Measurements from ENCODE around the gene UBXN6. TPM values are rescaled to one million over a fixed set of nuclear protein-coding genes. Genes with fewer than 3 reads are reported as not detected.

UBXN6 gene
- total RNA-seq, 1 donor from 2014 or later = 63.6 TPM

DNA sequence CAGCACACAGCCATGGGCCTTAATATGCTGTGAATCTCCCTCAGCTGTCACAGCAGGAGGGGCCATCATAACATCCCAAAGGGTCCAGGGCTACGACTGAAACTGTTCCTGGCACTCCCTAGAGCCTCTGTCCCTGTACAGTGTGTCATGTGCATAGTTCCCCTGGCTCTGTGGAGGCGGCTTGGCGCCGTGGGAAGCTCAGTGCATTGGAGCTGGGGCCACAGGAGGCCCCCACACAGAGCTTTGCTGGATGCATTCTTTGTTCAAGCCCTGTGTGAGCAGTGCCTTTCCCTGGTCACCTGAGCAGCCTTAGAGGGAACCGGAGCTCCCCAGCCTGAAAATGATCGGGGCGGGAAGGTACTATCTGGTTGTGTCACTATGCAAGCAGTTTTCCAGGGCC lies 21.4 kb downstream of the UBXN6 start:
- Mint-ChIP-seq H3K36me3 (ENCODE audit: low read depth, unreplicated experiment) (peaks cover 14% of the 10 kb centered on the region), H3K27me3 (ENCODE audit: low read depth, unreplicated experiment) (no peaks in the 10 kb centered on the region), H3K4me1 (ENCODE audit: low read depth, unreplicated experiment) (peaks cover 4% of the 10 kb centered on the region), H3K4me3 (ENCODE audit: unreplicated experiment) (no peak overlapping the region), H3K9me3 (ENCODE audit: unreplicated experiment) (no peaks in the 10 kb centered on the region), H3K27ac (ENCODE audit: unreplicated experiment) (no peak overlapping the region)
- Histone ChIP-seq H3K36me3 (ENCODE audit: insufficient read depth, low read length) (peaks cover 11% of the 10 kb centered on the region), H3K9me3 (ENCODE audit: insufficient read depth, low read depth, low read length) (no peaks in the 10 kb centered on the region), H3K4me3 (ENCODE audit: insufficient read depth, low read depth, low read length) (no peak overlapping the region), H3K27me3 (ENCODE audit: insufficient read depth, low read length) (no peaks in the 10 kb centered on the region), H3K9ac (ENCODE audit: low read length) (no peak overlapping the region), H2AFZ (ENCODE audit: low read depth, low read length) (no peak overlapping the region), H3K4me2 (ENCODE audit: low read length) (no peak overlapping the region), H3K27ac (ENCODE audit: low read depth, low read length) (no peak overlapping the region), H3K79me2 (ENCODE audit: insufficient read depth, low read length) (no peaks in the 10 kb centered on the region), H4K20me1 (ENCODE audit: insufficient read depth, low read length) (no peaks in the 10 kb centered on the region), H3K4me1 (ENCODE audit: insufficient read depth, low read length) (no peaks in the 10 kb centered on the region)
- no peak for FAIRE-seq
- no peak for DNase-seq (ENCODE audit: low read depth)
- TF ChIP-seq, protein P1, sequence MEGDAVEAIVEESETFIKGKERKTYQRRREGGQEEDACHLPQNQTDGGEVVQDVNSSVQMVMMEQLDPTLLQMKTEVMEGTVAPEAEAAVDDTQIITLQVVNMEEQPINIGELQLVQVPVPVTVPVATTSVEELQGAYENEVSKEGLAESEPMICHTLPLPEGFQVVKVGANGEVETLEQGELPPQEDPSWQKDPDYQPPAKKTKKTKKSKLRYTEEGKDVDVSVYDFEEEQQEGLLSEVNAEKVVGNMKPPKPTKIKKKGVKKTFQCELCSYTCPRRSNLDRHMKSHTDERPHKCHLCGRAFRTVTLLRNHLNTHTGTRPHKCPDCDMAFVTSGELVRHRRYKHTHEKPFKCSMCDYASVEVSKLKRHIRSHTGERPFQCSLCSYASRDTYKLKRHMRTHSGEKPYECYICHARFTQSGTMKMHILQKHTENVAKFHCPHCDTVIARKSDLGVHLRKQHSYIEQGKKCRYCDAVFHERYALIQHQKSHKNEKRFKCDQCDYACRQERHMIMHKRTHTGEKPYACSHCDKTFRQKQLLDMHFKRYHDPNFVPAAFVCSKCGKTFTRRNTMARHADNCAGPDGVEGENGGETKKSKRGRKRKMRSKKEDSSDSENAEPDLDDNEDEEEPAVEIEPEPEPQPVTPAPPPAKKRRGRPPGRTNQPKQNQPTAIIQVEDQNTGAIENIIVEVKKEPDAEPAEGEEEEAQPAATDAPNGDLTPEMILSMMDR (IDR thresholded peaks at IDR 0.05; ENCODE audit: insufficient read depth, low read depth, low read length) = no peak

DNA sequence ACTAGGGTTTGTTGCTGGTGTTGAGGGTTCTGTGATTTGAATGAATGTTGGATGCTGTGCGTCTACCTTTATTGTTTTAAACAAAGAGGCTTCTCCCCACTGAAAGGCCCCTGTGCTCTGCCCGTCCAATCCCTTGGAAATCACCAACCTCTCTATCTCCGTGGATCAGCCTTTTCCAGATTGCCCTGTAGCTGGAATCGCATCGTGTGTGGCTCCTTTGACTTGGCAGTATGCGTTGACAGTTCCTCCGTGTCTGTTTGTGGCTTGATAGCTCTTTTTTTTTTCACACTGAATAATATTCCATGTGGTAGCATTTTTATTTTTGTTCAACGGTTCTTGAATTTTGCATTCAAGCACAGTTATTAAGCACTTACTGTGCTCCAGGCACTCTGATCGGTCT lies 23.2 kb downstream of the UBXN6 start:
- no peaks in the 10 kb centered on the region for H3K27me3 Mint-ChIP-seq (ENCODE audit: low read depth, unreplicated experiment)
- peaks cover 17% of the 10 kb centered on the region for H3K36me3 Mint-ChIP-seq (ENCODE audit: low read depth, unreplicated experiment)
- TF ChIP-seq, protein P1 (IDR thresholded peaks at IDR 0.05; ENCODE audit: insufficient read depth, low read depth, low read length) = no peak
- no peak for TF ChIP-seq EZH2 (IDR thresholded peaks at IDR 0.05; ENCODE audit: insufficient read depth, low read length)
- no peaks in the 10 kb centered on the region for H3K9me3 Mint-ChIP-seq (ENCODE audit: unreplicated experiment)
- Histone ChIP-seq H3K27me3 (ENCODE audit: insufficient read depth, low read length) (no peaks in the 10 kb centered on the region), H3K9me3 (ENCODE audit: insufficient read depth, low read depth, low read length) (no peaks in the 10 kb centered on the region), H3K27ac (ENCODE audit: low read depth, low read length) (no peak overlapping the region), H3K4me2 (ENCODE audit: low read length) (no peak overlapping the region), H3K9ac (ENCODE audit: low read length) (no peak overlapping the region), H3K36me3 (ENCODE audit: insufficient read depth, low read length) (peaks cover 11% of the 10 kb centered on the region), H2AFZ (ENCODE audit: low read depth, low read length) (no peak overlapping the region), H4K20me1 (ENCODE audit: insufficient read depth, low read length) (no peaks in the 10 kb centered on the region), H3K4me3 (ENCODE audit: insufficient read depth, low read depth, low read length) (no peak overlapping the region), H3K4me1 (ENCODE audit: insufficient read depth, low read length) (no peaks in the 10 kb centered on the region), H3K79me2 (ENCODE audit: insufficient read depth, low read length) (no peaks in the 10 kb centered on the region)
- DNase-seq (ENCODE audit: low read depth) (no peak), FAIRE-seq (no peak)
- no peak overlapping the region for H3K27ac Mint-ChIP-seq (ENCODE audit: unreplicated experiment)
- no peaks in the 10 kb centered on the region for H3K4me1 Mint-ChIP-seq (ENCODE audit: low read depth, unreplicated experiment)
- no peak overlapping the region for H3K4me3 Mint-ChIP-seq (ENCODE audit: unreplicated experiment)

DNA sequence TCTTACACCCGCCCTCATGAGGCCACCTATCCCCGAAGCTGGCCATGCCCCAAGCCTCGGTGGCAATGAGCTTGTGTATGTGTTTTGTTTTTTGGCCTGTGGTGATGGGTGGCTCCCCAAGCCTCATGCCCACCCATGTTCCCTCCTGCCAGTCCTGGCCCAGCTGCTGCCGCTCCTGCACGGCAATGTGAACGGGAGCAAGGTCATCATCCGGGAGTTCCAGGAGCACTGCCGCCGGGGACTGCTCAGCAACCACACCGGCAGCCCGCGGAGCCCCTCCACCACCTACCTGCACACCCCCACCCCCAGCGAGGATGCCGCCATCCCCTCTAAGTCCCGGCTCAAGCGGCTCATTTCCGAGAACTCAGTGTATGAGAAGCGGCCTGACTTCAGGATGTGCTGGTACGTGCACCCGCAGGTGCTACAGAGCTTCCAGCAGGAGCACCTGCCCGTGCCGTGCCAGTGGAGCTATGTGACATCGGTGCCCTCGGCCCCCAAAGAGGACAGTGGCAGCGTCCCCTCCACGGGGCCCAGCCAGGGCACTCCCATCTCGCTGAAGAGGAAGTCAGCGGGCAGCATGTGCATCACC lies 24.6 kb downstream of the UBXN6 start:
- DNase-seq (ENCODE audit: low read depth) = no peak
- H2AFZ ChIP-seq (ENCODE audit: low read depth, low read length) = no peak overlapping the region
- no peaks in the 10 kb centered on the region for H3K9me3 Mint-ChIP-seq (ENCODE audit: unreplicated experiment)
- H3K27ac Mint-ChIP-seq (ENCODE audit: unreplicated experiment) = no peak overlapping the region
- H3K27ac ChIP-seq (ENCODE audit: low read depth, low read length) = no peak overlapping the region
- no peaks in the 10 kb centered on the region for H3K27me3 ChIP-seq (ENCODE audit: insufficient read depth, low read length)
- no peak overlapping the region for H3K9ac ChIP-seq (ENCODE audit: low read length)
- H3K27me3 Mint-ChIP-seq (ENCODE audit: low read depth, unreplicated experiment) = no peaks in the 10 kb centered on the region
- H3K4me2 ChIP-seq (ENCODE audit: low read length) = no peak overlapping the region
- no peaks in the 10 kb centered on the region for H3K4me1 ChIP-seq (ENCODE audit: insufficient read depth, low read length)
- no peak overlapping the region for H3K4me3 Mint-ChIP-seq (ENCODE audit: unreplicated experiment)
- no peaks in the 10 kb centered on the region for H3K79me2 ChIP-seq (ENCODE audit: insufficient read depth, low read length)
- no peak for TF ChIP-seq EZH2 (IDR thresholded peaks at IDR 0.05; ENCODE audit: insufficient read depth, low read length)
- TF ChIP-seq, protein P1 (IDR thresholded peaks at IDR 0.05; ENCODE audit: insufficient read depth, low read depth, low read length) = no peak
- FAIRE-seq = no peak
- no peaks in the 10 kb centered on the region for H3K9me3 ChIP-seq (ENCODE audit: insufficient read depth, low read depth, low read length)
- peaks cover 11% of the 10 kb centered on the region for H3K36me3 ChIP-seq (ENCODE audit: insufficient read depth, low read length)
- H3K36me3 Mint-ChIP-seq (ENCODE audit: low read depth, unreplicated experiment) = peaks cover 17% of the 10 kb centered on the region
- H4K20me1 ChIP-seq (ENCODE audit: insufficient read depth, low read length) = no peaks in the 10 kb centered on the region
- H3K4me3 ChIP-seq (ENCODE audit: insufficient read depth, low read depth, low read length) = no peak overlapping the region
- H3K4me1 Mint-ChIP-seq (ENCODE audit: low read depth, unreplicated experiment) = no peaks in the 10 kb centered on the region
